HL-60 (cell line): ENCODE data around the gene STXBP4.

ENCODE experiments used
- CTCF ChIP-seq: IDR thresholded peaks from one replicate; pipeline ENCODE4 v1.5.1; 2011; ENCODE audit warnings: low read length, control low read depth, inconsistent platforms; ENCODE audit not compliant: insufficient read depth
- GABPA ChIP-seq: IDR thresholded peaks from 2 replicates; pipeline ENCODE4 v1.6.1; 2012; ENCODE audit warnings: low read depth
- POLR2AphosphoS5 ChIP-seq: IDR thresholded peaks from 2 replicates; pipeline ENCODE4 v1.6.1; 2012; ENCODE audit warnings: low read depth
- REST ChIP-seq: IDR thresholded peaks from 2 replicates; pipeline ENCODE4 v1.6.1; 2012; ENCODE audit warnings: low read depth; ENCODE audit not compliant: insufficient replicate concordance
- SPI1 ChIP-seq: IDR thresholded peaks from 2 replicates; pipeline ENCODE4 v1.6.1; 2012; ENCODE audit warnings: low read depth, mild to moderate bottlenecking, borderline replicate concordance

- TF ChIP-seq CTCF, result no peak
- TF ChIP-seq POLR2AphosphoS5, result no peak
- no peak for TF ChIP-seq SPI1
- no peak for TF ChIP-seq REST
- no peak for TF ChIP-seq GABPA
Observed at GRCh38 chr17:55114283-55114682, 145.7 kb downstream of the STXBP4 start.
